ENCODE data around the gene PLSCR4. TPM values are rescaled to one million over a fixed set of nuclear protein-coding genes. Genes with fewer than 3 reads are reported as not detected.

The PLSCR4 gene
- total RNA-seq, 1 donor from 2014 or later: 50.3 TPM

DNA sequence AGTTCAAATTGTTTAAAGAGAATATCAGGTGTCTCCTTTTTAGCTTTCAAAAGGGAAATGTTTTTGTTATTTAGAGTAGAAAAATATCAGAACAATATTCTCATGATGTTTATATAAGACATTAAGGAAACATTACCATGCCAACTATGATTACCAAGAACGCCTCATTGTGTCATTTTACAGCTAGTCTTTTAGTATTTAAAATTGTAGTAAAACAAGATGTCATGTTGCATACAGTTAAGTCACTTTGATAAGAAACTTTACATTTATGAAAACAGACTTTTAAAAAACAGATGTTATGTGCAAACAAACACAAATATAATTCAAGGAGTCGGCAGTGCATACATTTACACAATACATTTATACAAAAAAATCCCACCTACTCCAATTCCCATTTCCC lies 4.4 kb downstream of the PLSCR4 start:
- no peaks in the 10 kb centered on the region for H3K36me3 ChIP-seq
- peaks cover 39% of the 10 kb centered on the region for H3K4me1 ChIP-seq
- DNase-seq (ENCODE audit: extremely low spot score in 2 of 2): no peak
- no peaks in the 10 kb centered on the region for H3K27me3 ChIP-seq
- no peak overlapping the region for H3K27ac ChIP-seq
- intact Hi-C loops (cut with DNase I): no loop called here
- TF ChIP-seq POLR2AphosphoS5 (IDR thresholded peaks at IDR 0.05; ENCODE audit: insufficient read depth in 1 of 2, low read depth in 1 of 2) (no peak), POLR2A (IDR thresholded peaks at IDR 0.05) (no peak)
- TF ChIP-seq, protein P1, sequence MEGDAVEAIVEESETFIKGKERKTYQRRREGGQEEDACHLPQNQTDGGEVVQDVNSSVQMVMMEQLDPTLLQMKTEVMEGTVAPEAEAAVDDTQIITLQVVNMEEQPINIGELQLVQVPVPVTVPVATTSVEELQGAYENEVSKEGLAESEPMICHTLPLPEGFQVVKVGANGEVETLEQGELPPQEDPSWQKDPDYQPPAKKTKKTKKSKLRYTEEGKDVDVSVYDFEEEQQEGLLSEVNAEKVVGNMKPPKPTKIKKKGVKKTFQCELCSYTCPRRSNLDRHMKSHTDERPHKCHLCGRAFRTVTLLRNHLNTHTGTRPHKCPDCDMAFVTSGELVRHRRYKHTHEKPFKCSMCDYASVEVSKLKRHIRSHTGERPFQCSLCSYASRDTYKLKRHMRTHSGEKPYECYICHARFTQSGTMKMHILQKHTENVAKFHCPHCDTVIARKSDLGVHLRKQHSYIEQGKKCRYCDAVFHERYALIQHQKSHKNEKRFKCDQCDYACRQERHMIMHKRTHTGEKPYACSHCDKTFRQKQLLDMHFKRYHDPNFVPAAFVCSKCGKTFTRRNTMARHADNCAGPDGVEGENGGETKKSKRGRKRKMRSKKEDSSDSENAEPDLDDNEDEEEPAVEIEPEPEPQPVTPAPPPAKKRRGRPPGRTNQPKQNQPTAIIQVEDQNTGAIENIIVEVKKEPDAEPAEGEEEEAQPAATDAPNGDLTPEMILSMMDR (IDR thresholded peaks at IDR 0.05): no peak
- H3K9me3 ChIP-seq: no peaks in the 10 kb centered on the region
- H3K4me3 ChIP-seq: no peak overlapping the region

DNA sequence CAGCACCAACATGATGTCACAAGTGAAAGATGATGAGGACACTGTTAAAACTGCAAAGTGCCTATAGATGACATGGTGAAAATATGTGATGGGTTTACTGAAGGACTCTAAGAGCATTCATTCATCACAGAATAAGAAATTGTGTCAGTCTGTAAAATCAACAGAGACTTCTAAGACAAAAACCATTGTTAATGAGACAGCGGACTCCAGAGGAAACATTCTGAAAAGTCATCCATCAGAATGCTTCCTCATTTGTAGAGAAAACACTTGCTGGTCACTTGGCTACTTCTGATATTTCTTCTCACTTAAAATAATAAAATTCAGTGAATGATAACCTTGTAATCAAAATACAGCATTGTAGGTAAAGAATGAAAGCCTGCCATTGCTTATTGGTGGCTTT lies 7.3 kb downstream of the PLSCR4 start:
- Histone ChIP-seq H3K27ac (no peak overlapping the region), H3K9me3 (no peaks in the 10 kb centered on the region), H3K27me3 (no peaks in the 10 kb centered on the region), H3K36me3 (no peaks in the 10 kb centered on the region), H3K4me1 (peaks cover 23% of the 10 kb centered on the region), H3K4me3 (no peak overlapping the region)
- intact Hi-C loops (cut with DNase I): no loop called here
- DNase-seq (ENCODE audit: extremely low spot score in 2 of 2): no peak
- TF ChIP-seq POLR2AphosphoS5 (IDR thresholded peaks at IDR 0.05; ENCODE audit: insufficient read depth in 1 of 2, low read depth in 1 of 2): no peak
- TF ChIP-seq, protein P1 (IDR thresholded peaks at IDR 0.05): no peak
- no peak for TF ChIP-seq POLR2A (IDR thresholded peaks at IDR 0.05)

DNA sequence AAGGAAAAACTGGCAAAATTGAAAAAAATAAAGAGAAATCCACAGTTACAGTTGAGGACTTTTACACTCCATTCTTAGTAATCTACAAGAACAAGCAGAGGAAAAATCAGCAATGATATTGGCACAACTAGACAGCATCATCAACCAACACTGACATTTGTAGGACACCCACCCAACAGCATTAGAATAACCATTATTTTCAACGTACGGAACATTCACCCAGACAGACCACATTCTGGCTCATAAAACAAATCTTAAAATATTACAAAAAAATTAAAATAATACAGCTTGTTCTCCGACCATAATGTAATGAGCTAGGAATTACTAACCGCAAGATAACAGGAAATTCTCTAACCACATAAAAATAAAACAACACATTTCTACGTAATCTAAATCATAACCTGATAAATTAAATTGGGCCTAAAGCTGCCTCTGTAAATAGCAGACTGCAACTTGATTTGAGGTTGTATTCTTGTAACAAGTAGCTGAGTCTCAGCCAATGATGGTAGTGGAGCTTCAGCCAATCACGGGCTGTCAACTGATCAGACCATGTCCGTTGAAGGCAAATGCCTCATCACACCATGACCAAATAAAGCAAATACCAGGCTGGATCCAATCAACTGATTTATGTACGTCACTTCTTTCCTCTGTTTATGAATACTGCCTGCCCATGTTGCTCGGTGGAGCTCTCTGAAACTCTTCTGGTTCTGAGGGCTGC lies 9.2 kb downstream of the PLSCR4 start:
- peaks cover 4% of the 10 kb centered on the region for H3K4me1 ChIP-seq
- intact Hi-C loops (cut with DNase I): no loop called here
- DNase-seq (ENCODE audit: extremely low spot score in 2 of 2): no peak
- H3K9me3 ChIP-seq: no peaks in the 10 kb centered on the region
- no peaks in the 10 kb centered on the region for H3K27me3 ChIP-seq
- H3K36me3 ChIP-seq: no peaks in the 10 kb centered on the region
- no peak overlapping the region for H3K27ac ChIP-seq
- no peak overlapping the region for H3K4me3 ChIP-seq
- TF ChIP-seq POLR2A (IDR thresholded peaks at IDR 0.05): no peak
- TF ChIP-seq, protein P1 (IDR thresholded peaks at IDR 0.05): no peak
- TF ChIP-seq POLR2AphosphoS5 (IDR thresholded peaks at IDR 0.05; ENCODE audit: insufficient read depth in 1 of 2, low read depth in 1 of 2): no peak

DNA sequence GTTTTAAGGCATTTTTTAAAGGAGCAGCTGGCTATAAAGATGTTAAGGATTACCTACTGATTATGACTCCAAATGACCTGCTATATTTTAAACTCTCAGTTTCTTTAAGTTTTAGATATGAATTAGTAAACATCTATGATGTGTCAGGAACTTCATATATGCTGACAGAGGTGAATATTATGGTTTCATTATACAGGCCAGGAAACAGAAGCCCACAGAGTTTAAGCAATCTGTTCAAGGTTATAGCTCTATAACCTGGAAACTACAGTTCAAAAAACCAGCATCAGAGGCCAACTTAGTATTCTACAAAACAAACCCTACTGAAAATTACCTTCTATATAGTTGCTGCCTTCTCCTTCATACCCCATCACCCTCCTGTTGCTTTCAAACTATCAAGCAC lies 17.4 kb downstream of the PLSCR4 start:
- DNase-seq (ENCODE audit: extremely low spot score in 2 of 2): no peak
- Histone ChIP-seq H3K4me3 (no peak overlapping the region), H3K36me3 (peaks cover 0 to 5% of the 10 kb centered on the region in 2 donors), H3K27ac (no peak overlapping the region), H3K27me3 (no peaks in the 10 kb centered on the region), H3K4me1 (no peaks in the 10 kb centered on the region), H3K9me3 (peaks cover 4% of the 10 kb centered on the region)
- intact Hi-C loops (cut with DNase I): no loop called here
- TF ChIP-seq POLR2AphosphoS5 (IDR thresholded peaks at IDR 0.05; ENCODE audit: insufficient read depth in 1 of 2, low read depth in 1 of 2) (no peak), POLR2A (IDR thresholded peaks at IDR 0.05) (no peak)
- TF ChIP-seq, protein P1 (IDR thresholded peaks at IDR 0.05): no peak

DNA sequence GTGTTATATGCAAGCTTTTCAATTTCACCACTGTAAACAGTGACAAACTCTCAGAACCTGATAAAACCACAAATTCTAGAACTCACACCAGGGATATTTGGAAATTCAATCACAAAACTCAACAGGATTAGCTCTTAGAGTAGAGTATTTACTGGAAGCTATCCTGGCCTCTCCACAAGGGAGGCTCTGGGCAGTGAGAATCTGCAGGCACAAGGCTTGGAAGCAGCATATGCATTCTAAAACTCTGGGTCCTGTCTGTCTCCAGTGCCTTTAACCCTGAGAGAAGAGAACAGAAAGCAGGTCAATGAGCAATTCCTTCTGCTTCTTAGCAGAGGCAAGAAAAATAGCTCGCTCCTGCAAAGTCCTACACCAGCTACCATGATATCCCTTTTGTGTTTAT lies 23.4 kb downstream of the PLSCR4 start:
- no peak for DNase-seq (ENCODE audit: extremely low spot score in 2 of 2)
- Histone ChIP-seq H3K9me3 (no peaks in the 10 kb centered on the region), H3K4me1 (peaks cover 16% of the 10 kb centered on the region), H3K27me3 (no peaks in the 10 kb centered on the region), H3K4me3 (no peak overlapping the region), H3K36me3 (no peaks in the 10 kb centered on the region), H3K27ac (no peak overlapping the region)
- intact Hi-C loops (cut with DNase I): no loop called here
- TF ChIP-seq POLR2AphosphoS5 (IDR thresholded peaks at IDR 0.05; ENCODE audit: insufficient read depth in 1 of 2, low read depth in 1 of 2): no peak
- no peak for TF ChIP-seq POLR2A (IDR thresholded peaks at IDR 0.05)
- TF ChIP-seq, protein P1 (IDR thresholded peaks at IDR 0.05): no peak

Data from vagina (tissue), 2 donors.